Superior temporal gyrus (tissue), 1 donor: ENCODE data around the gene NTN1.
"Not testable (repeated sequence)": the region's sequence is repeated elsewhere in the genome, so short reads cannot be mapped to it uniquely, and the experiment has no call there.

Source experiments
- DNase-seq: peaks from one replicate; pipeline ENCODE4 v3.0.0-alpha.2; 2016; ENCODE audit errors: extremely low spot score

NTN1 gene

GRCh38 chr17:9244066-9245052 is 223.0 kb downstream of the NTN1 start:
- DNase-seq, result peak; percentile 42

DNA sequence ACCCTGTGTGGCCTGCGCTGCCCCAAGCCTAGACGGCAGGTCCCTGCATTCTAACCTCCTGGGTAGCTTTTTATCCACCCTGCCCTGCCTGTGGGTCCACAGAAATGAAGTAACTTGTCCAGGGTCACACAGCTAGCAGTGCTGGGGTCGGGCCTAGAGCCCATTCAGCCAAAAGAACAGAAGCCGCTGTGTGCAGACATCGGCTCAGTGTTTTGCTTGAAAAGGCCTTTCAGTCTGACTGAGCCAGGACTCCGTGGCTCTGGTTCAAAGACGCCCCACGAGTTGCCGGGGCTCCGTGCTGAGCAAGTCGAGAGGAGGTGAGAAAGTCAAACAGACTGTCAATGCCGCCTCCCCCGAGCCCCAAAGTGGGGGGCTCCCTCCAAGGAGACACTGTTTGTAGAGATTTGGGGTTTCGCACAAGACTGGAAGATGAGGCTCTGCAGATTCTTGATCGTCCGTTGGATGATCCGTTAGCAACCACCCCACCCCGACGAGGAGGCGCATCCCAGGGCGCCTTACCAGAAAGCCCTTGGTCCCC is 226.2 kb downstream of the NTN1 start:
- peak; percentile 33 for DNase-seq

DNA sequence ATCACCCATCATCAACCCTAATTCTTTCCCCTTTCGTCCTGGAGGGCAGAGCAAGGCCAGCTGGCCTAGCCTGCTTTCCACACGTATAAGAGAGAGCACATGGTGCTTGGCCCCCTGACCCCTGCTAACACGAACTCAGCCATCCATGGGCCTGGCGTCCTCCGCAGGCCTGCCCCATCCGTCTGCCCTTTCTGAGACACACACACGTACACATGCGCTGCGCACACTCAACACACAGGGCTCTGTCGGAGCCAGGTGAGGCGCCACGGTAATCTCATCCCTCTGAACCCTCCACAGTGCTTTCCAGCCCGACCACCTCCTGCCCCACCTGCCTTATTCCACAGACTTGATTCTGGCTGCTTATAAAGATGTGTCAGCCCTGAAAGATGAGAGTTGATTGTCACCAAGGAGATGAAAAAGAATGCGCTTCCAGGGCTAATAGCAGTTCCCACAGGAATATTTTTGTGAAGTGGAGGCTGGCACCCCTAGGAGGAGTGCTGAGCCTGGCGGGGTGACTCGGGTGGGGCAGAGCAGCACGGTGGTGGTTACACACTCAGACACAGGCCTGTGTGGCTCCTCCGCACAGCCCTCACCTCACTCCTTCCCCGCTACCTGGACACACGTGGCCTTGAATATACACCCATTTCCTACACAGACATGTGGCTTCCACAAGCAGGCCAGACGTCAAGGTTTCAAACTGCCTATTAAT is 228.1 kb downstream of the NTN1 start:
- DNase-seq, result no peak

DNA sequence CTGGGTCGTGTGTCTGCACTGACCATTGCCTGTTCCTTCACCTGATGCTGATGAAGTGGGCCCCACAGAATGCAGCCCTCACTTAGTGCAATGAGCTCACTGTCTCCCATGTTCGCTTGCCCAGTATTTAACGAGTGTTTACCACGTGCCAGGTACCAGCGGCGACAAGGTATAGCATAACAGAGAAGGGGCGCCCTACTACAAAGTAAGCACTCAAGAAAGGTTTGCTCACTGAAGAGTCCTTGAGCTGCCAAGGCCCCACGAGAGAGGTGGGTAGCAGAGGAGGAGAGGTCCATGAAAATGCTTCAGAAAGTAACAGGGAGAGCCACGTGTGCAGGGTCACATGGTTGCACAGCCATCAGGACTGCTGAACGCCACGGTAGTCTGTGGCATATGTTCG is 230.0 kb downstream of the NTN1 start:
- DNase-seq, result no peak

DNA sequence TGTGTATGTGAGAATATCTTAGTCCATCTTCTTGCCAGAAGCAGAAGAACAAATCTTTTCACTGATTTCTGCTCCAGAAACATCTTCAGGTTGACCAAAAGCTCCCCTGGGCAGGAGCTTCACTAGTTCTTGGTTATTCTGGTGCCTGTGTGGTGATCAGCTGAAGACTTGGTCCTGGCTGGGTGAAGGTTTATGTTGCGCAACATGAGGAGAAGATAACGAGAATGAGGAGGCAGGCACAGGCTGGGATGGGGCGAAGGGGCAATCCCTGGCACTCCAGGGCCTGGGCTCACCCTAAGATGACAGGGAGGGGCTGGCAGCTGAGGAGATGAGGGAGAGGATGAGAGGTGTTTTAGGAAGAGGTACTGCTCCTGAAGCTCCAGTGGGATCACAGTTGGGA is 232.0 kb downstream of the NTN1 start:
- no peak for DNase-seq

- DNase-seq, result no peak
Measured at GRCh38 chr17:9254841-9255240, 233.5 kb downstream of the NTN1 start.

- peak; percentile 29 for DNase-seq
Measured at GRCh38 chr17:9255833-9256232, 234.5 kb downstream of the NTN1 start.

DNA sequence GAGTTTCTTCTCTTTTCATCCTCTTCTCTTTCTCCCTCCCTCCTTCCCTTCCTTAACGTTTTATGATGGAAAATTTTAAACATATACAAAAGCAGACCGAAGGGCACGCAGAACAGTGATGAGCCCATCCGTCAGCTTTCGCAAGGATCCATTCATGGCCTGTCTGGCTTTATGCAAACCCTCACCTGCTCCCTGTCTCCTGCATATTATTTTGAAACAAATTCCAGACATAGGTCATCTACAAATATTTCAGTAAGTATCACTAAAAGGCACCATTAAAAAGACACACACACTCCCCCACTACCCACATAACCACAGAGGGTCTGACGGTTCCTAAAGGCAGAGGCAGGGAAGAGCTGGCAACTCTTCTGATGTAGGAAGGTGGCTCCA is 235.0 kb downstream of the NTN1 start:
- DNase-seq, result no peak

- no peak for DNase-seq
Measured at GRCh38 chr17:9256751-9257629, 235.7 kb downstream of the NTN1 start.

GRCh38 chr17:9257630-9257965 is 236.3 kb downstream of the NTN1 start:
- not testable (repeated sequence) for DNase-seq

DNA sequence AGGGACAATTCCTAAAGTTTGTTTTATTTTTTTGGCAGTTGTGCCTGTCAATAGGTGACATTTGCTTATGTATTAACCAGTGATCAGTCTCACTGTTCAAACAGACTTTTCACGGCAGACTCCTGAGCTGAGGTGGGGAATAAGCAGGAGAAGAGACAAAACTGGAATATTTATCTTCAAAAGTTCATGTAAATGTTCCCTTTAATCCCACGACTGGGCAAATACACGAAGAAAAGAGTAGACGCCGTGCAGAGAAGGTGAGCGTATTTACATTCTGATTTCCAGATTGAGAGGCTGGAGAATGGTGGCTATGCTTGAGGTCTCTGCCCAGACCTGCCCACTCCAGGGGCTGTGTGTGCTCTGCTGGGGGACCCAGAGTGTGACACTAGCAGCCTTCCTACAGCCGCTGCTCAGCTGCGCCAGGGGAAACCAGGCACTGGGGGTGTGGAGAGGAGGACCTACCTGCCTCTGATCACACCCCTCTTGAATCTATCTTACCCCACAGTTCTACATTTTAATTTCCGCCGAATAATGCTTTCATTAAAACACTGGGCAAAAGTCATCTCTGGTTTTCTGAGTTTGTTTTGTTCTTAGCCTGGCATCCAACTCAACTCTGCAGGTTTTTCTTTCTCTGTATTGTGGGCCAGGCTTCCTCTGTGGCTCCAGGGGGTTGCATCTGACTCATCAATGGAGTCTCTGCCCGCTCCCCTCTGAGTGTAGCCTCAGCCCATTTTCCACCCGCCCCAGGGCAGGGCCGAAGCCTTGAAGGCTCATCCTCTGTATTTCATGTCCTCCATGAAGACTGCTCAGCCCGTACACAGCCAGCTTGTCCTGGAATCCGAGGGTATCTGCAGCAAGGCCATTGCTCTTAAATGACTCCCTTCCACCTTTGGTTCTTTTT is 237.1 kb downstream of the NTN1 start:
- DNase-seq, result no peak

DNA sequence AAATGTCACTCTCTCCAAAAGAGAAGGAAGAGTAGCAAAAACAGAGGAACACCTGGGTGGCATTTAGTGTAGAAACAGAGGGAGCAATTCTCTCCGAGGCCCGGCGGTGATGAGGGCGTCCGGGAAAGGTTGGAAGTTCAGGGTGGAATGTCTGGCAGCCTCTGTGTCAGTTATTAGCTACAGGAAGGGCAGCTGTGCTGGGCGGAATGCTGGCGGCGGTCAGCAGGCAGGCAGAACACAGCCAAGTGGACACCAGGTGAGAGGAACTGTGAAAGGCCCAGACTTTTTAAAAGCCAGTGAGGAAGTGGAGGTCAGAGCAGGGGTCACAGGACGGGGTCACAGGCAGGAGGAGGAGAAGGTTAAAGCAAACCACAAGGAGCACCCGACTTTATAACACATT is 238.1 kb downstream of the NTN1 start:
- DNase-seq, result no peak

DNA sequence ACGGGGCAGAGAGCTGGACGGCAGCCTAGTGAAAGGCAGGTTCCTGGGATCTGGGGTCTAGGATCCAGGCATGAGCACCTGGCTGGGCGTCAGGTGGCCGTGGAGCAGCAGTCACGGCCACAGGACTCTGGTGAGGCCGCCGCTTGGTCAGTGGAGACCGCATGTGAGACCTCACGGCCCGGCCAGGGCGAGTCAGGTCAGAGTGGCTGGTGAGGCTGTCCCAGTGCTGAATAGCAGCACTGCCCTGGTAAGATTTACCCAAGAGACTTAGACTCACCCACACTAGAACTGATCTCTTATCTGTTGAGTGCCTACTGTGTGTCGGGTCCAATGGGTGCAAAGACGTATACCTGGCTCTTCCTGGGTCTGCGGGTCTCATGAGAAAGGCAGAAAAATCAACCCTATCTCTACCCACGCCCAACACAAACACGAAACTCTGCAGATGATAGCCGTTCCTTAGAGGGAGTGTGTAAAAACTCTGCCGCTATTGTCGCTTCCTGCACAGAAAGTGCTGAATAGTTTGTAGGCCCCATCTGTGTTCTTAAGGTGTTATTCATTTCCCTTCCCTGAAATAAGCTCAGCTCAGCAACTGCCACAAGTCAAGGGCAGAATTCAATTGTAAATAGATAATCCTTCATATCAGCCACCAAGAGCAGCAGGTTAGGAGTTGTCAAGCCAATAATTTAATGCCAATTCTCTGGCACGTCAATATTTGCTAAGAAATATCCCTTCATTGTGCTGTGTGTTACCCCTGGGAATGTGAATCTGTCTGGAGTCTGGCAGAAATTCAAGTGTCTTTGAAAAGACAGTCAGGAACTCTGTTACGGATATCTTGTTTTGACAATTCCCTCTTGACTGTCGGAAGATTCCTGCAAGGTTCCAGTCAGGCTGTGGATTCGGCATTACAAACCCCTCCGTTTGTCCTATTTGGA is 240.0 kb downstream of the NTN1 start:
- DNase-seq, result no peak

GRCh38 chr17:9266031-9266680 is 244.8 kb downstream of the NTN1 start:
- DNase-seq, result no peak

- DNase-seq, result no peak
Measured at GRCh38 chr17:9266697-9267117, 245.4 kb downstream of the NTN1 start.

DNA sequence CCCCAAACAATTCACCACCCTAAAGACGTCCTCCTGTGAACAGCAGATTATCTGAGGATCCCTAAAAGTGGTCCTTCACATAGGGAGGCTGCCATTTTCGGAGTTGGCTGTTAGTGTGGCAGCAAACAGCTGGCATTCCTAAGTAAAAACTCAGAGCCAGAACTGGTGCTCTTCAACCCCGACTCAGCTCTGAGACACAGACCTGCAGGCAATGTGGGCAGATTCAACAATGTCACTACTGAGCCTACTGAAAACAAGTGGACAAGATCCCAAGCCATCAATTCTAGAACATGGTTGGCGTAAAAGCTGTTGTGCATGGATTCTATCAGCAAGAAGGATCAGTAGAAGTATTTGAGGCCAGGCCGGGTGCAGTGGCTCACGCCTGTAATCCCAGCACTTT is 247.2 kb downstream of the NTN1 start:
- no peak for DNase-seq

GRCh38 chr17:9269350-9270035 is 248.2 kb downstream of the NTN1 start:
- peak; percentile 38 for DNase-seq

DNA sequence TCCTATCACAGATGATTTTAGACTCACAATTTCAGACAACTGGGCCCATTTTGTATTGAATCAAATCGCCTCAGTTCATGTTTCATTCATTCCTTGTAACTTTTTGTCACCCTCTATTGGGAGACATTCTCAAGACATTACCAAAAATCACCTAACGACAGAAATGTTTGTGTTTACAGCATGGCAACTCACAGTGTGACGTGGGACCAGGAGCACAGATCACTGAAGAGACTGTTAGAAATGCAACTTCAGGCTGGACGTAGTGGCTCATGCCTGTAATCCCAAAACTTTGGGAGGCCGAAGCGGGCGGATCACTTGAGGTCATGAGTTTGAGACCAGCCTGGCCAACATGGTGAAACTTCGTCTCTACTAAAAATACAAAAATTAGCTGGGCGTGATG is 249.6 kb downstream of the NTN1 start:
- DNase-seq, result no peak
